H4 (cell line): ENCODE data around the gene ONECUT3. TPM values are rescaled to one million over a fixed set of nuclear protein-coding genes. Genes with fewer than 3 reads are reported as not detected.

Experiments used
- total RNA-seq: library from RNA; depleted of rRNA; stranded (reverse); fragments of >200 nt; shearing (Covaris generic); gene quantifications from 2 replicates; pipeline ENCODE4 v1.2.3, GENCODE V29; 2014; rRNA removed

ONECUT3 gene
- total RNA-seq, 1 experiment from 2014 or later: not detected

Other genes starting within 250 kb of the ONECUT3 start
- gene ADAMTSL5, start 240.5 kb upstream of the ONECUT3 start, total RNA-seq: 0.72 and 1.8 TPM in 2 replicates
- gene PLK5, start 229.4 kb upstream of the ONECUT3 start, total RNA-seq: not detected in 2 replicates
- 5.7 and 10.6 TPM in 2 replicates for gene MEX3D, start 185.2 kb upstream of the ONECUT3 start, total RNA-seq
- 45.8 and 64.9 TPM in 2 replicates for gene MBD3, start 160.6 kb upstream of the ONECUT3 start, total RNA-seq
- 42.2 and 49.7 TPM in 2 replicates for gene UQCR11, start 148.0 kb upstream of the ONECUT3 start, total RNA-seq
- gene TCF3, start 100.9 kb upstream of the ONECUT3 start, total RNA-seq: 36.1 and 37.4 TPM in 2 replicates
- 3.6 and 7.8 TPM in 2 replicates for gene ATP8B3, start 58.8 kb downstream of the ONECUT3 start, total RNA-seq
- gene REXO1, start 95.0 kb downstream of the ONECUT3 start, total RNA-seq: 2.3 and 4.2 TPM in 2 replicates
- 1.8 and 4.6 TPM in 2 replicates for gene KLF16, start 110.1 kb downstream of the ONECUT3 start, total RNA-seq
- 20.2 and 40.6 TPM in 2 replicates for gene ABHD17A, start 132.0 kb downstream of the ONECUT3 start, total RNA-seq
- gene ADAT3, start 151.9 kb downstream of the ONECUT3 start, total RNA-seq: 0.93 and 1.0 TPM in 2 replicates
- 66.3 and 68.3 TPM in 2 replicates for gene SCAMP4, start 151.9 kb downstream of the ONECUT3 start, total RNA-seq
- gene CSNK1G2, start 187.7 kb downstream of the ONECUT3 start, total RNA-seq: 23.2 and 36.6 TPM in 2 replicates